Ishikawa (cell line): ENCODE measurements around the gene ATP1A1.

Source experiments
- CEBPB ChIP-seq: IDR thresholded peaks from 2 replicates; pipeline ENCODE4 v1.6.1; 2012
- CREB1 ChIP-seq: IDR thresholded peaks from 2 replicates; pipeline ENCODE4 v1.6.1; 2012; ENCODE audit warnings: low read depth
- EP300 ChIP-seq: IDR thresholded peaks from 2 replicates; pipeline ENCODE4 v1.6.1; 2012; ENCODE audit warnings: borderline replicate concordance
- FOXM1 ChIP-seq: IDR thresholded peaks from 2 replicates; pipeline ENCODE4 v1.6.1; 2012; ENCODE audit warnings: low read depth, borderline replicate concordance
- MAX ChIP-seq: IDR thresholded peaks from 2 replicates; pipeline ENCODE4 v1.6.1; 2012
- NFIC ChIP-seq: IDR thresholded peaks from 2 replicates; pipeline ENCODE4 v1.6.1; 2012
- RAD21 ChIP-seq: IDR thresholded peaks from 2 replicates; pipeline ENCODE4 v1.6.1; 2012; ENCODE audit warnings: low read depth
- REST ChIP-seq: IDR thresholded peaks from 2 replicates; pipeline ENCODE4 v1.6.1; 2012; ENCODE audit warnings: low read depth, mild to moderate bottlenecking
- TAF1 ChIP-seq: IDR thresholded peaks from 2 replicates; pipeline ENCODE4 v1.6.1; 2012; ENCODE audit warnings: low read depth, mild to moderate bottlenecking
- TEAD4 ChIP-seq: IDR thresholded peaks from 2 replicates; pipeline ENCODE4 v1.6.1; 2012
- ZBTB7A ChIP-seq: IDR thresholded peaks from 2 replicates; pipeline ENCODE4 v1.6.1; 2012; ENCODE audit warnings: low read depth

- TF ChIP-seq TEAD4 (no peak), EP300 (no peak), RAD21 (no peak), ZBTB7A (no peak), NFIC (no peak), TAF1 (no peak), REST (no peak), CREB1 (no peak), FOXM1 (no peak), MAX (no peak), CEBPB (no peak)
Measured at GRCh38 chr1:116388122-116388521, 15.1 kb downstream of the ATP1A1 start.
